A549 (cell line): ENCODE results near the gene PAX3. TPM values are rescaled to one million over a fixed set of nuclear protein-coding genes. Genes with fewer than 3 reads are reported as not detected.

Experiments
- ATAC-seq, 2 experiments: fragments of 200-7000 bp in 1 of 2; fragments of >200 bp in 1 of 2; cut with Nextera tagmentation in 1 of 2; cut with Tn5 transposase in 1 of 2; 3 replicates each; pipeline versions ENCODE4 v1.8.0 to v1.9.1; 2018 to 2020; ENCODE audit warnings: mild to moderate bottlenecking in 1 of 2, moderate library complexity in 1 of 2
- CTCF ChIA-PET: fragments of 300-600 bp; sonication (Branson Sonifier 250); formaldehyde crosslinking; extraction: SDS; loops from one replicate; lab custom pipeline; 2021; ENCODE audit warnings: antibody characterized with exemption, inconsistent platforms; lab: Yijun Ruan, JAX
- POLR2A ChIA-PET: fragments of 350-600 bp; formaldehyde crosslinking; extraction: SDS; loops from one replicate; lab custom pipeline; 2021; ENCODE audit warnings: antibody characterized with exemption, inconsistent platforms; lab: Yijun Ruan, JAX
- DNase-seq, 2 experiments: peaks; one replicate each; pipeline versions ENCODE4 v3.0.0 to v3.0.0-alpha.2; 2011 to 2016; ENCODE audit warnings: low read depth in 1 of 2, low spot score in 1 of 2
- FAIRE-seq: peaks from 2 replicates; lab custom pipeline; 2011; peaks lifted over from hg19 to GRCh38; lab: Jason Lieb, UNC
- H3K27ac ChIP-seq, 2 experiments: fragments of >200 bp; sonication (Bioruptor Twin); formaldehyde crosslinking; 3 replicates each; pipeline ENCODE4 v1.5.1; 2016 to 2017
- H3K4me1 ChIP-seq: fragments of >200 bp; sonication (Bioruptor Twin); formaldehyde crosslinking; 3 replicates; pipeline ENCODE4 v1.6.1; 2016
- H3K4me2 ChIP-seq: fragments of >200 bp; sonication (Bioruptor Twin); formaldehyde crosslinking; 3 replicates; pipeline ENCODE4 v1.6.1; 2016
- H3K4me3 ChIP-seq: fragments of >200 bp; sonication (Bioruptor Twin); formaldehyde crosslinking; 3 replicates; pipeline ENCODE4 v1.5.1; 2016
- H3K9me3 ChIP-seq: fragments of >200 bp; sonication (Bioruptor Twin); formaldehyde crosslinking; 3 replicates; pipeline ENCODE4 v1.6.1; 2016
- CBX2 ChIP-seq: fragments of 200-600 bp; sonication (generic); IDR thresholded peaks from 2 replicates; pipeline ENCODE4 v1.6.1; 2016; ENCODE audit warnings: low read depth, mild to moderate bottlenecking, borderline replicate concordance
- CBX8 ChIP-seq: fragments of 200-600 bp; sonication (generic); IDR thresholded peaks from 2 replicates; pipeline ENCODE4 v1.6.1; 2016
- CHD2 ChIP-seq: fragments of 150-350 bp; IDR thresholded peaks from 2 replicates; pipeline ENCODE4 v1.6.1; 2014; ENCODE audit warnings: low read length; ENCODE audit not compliant: partially characterized antibody
- EHF ChIP-seq: fragments of 250-450 bp; sonication (Bioruptor Pico); IDR thresholded peaks from 2 replicates; pipeline ENCODE4 v1.5.0; 2020; ENCODE audit warnings: mild to moderate bottlenecking
- EP300 ChIP-seq, 2 experiments: fragments of >200 bp; sonication (Bioruptor Twin); formaldehyde crosslinking; IDR thresholded peaks; 2 replicates in 1 of 2; 3 replicates in 1 of 2; pipeline ENCODE4 v1.6.1; 2016 to 2017
- FOSB ChIP-seq: fragments of 250-450 bp; sonication (Bioruptor Pico); IDR thresholded peaks from 2 replicates; pipeline ENCODE4 v1.5.0; 2020; ENCODE audit warnings: mild to moderate bottlenecking, moderate library complexity
- FOSL2 ChIP-seq, 2 experiments: fragments of 450-650 bp in 1 of 2; fragments of >200 bp in 1 of 2; sonication (Bioruptor Twin) in 1 of 2; formaldehyde crosslinking; IDR thresholded peaks; 2 replicates each; pipeline versions ENCODE4 v1.5.0 to v1.6.1; 2016 to 2020; ENCODE audit warnings: mild to moderate bottlenecking in 1 of 2, moderate library complexity in 1 of 2
- FOXS1 ChIP-seq: fragments of 250-450 bp; sonication (Bioruptor Pico); IDR thresholded peaks from 2 replicates; pipeline ENCODE4 v1.5.0; 2020; ENCODE audit warnings: mild to moderate bottlenecking, moderate library complexity
- HOXB13 ChIP-seq: fragments of 250-450 bp; sonication (Bioruptor Pico); IDR thresholded peaks from 2 replicates; pipeline ENCODE4 v1.5.0; 2020; ENCODE audit warnings: low read depth, mild to moderate bottlenecking, moderate library complexity
- HOXB5 ChIP-seq: fragments of 250-450 bp; sonication (Bioruptor Pico); IDR thresholded peaks from 2 replicates; pipeline ENCODE4 v1.5.0; 2020; ENCODE audit warnings: mild to moderate bottlenecking, moderate library complexity
- JUNB ChIP-seq: fragments of >200 bp; sonication (Bioruptor Twin); formaldehyde crosslinking; IDR thresholded peaks from 2 replicates; pipeline ENCODE4 v1.6.1; 2016
- KDM5A ChIP-seq: fragments of 200-600 bp; sonication (generic); IDR thresholded peaks from 2 replicates; pipeline ENCODE4 v1.6.1; 2016; ENCODE audit warnings: antibody characterized with exemption, mild to moderate bottlenecking
- MAZ ChIP-seq: fragments of 150-350 bp; IDR thresholded peaks from 2 replicates; pipeline ENCODE4 v1.6.1; 2014; ENCODE audit warnings: antibody characterized with exemption, low read depth, low read length, borderline replicate concordance
- NFE2L2 ChIP-seq: fragments of 150-350 bp; conservative IDR thresholded peaks from 2 replicates; pipeline ENCODE4 v1.6.1; 2014; ENCODE audit warnings: low read length
- POLR2A ChIP-seq: IDR thresholded peaks from 2 replicates; pipeline ENCODE4 v1.6.1; 2012; ENCODE audit warnings: mild to moderate bottlenecking, low read length
- RAD21 ChIP-seq, 2 experiments: fragments of >200 bp in 1 of 2; sonication (Bioruptor Twin) in 1 of 2; formaldehyde crosslinking in 1 of 2; IDR thresholded peaks in 1 of 2; conservative IDR thresholded peaks in 1 of 2; 2 replicates in 1 of 2; 3 replicates in 1 of 2; pipeline ENCODE4 v1.6.1; 2012 to 2018; ENCODE audit warnings: inconsistent platforms in 1 of 2
- RCOR1 ChIP-seq: fragments of 150-350 bp; IDR thresholded peaks from 2 replicates; pipeline ENCODE4 v1.6.1; 2014; ENCODE audit warnings: antibody characterized with exemption, low read length, low read depth
- ZFP36 ChIP-seq: fragments of 450-650 bp; IDR thresholded peaks from 2 replicates; pipeline ENCODE4 v1.6.1; 2014; ENCODE audit warnings: borderline replicate concordance; ENCODE audit not compliant: partially characterized antibody
- WGBS: methylation state at CpG from one replicate; pipeline ENCODE4 v1.1.6; 2017; ENCODE audit errors: missing lambda C conversion rate; 5-methylcytosine and 5-hydroxymethylcytosine counted together
- polyA plus RNA-seq, 4 experiments: library from polyadenylated mRNA; depleted of rRNA in 3 of 4; stranded (reverse); fragments of >200 nt; fragmentation: RNase III in 1 of 4; extraction: RNeasy Plus Mini Kit Qiagen cat#74134 plus additional on column Dnase treatment in 1 of 4; gene quantifications; 2 replicates in 3 of 4; 3 replicates in 1 of 4; pipeline ENCODE4 v1.2.3, GENCODE V29; 2011 to 2017
- TF ChIP-seq, protein P1 (sequence below): fragments of 250-450 bp; sonication (Bioruptor Pico); IDR thresholded peaks from 2 replicates; pipeline ENCODE4 v1.5.0; 2020; ENCODE audit warnings: low read depth, mild to moderate bottlenecking, moderate library complexity
- TF ChIP-seq, protein P2 (sequence below): IDR thresholded peaks from 2 replicates; pipeline ENCODE4 v1.6.1; 2012

The PAX3 gene
- polyA plus RNA-seq, 2 of the 4 experiments (the other 2 are of a cell fraction): not detected

DNA sequence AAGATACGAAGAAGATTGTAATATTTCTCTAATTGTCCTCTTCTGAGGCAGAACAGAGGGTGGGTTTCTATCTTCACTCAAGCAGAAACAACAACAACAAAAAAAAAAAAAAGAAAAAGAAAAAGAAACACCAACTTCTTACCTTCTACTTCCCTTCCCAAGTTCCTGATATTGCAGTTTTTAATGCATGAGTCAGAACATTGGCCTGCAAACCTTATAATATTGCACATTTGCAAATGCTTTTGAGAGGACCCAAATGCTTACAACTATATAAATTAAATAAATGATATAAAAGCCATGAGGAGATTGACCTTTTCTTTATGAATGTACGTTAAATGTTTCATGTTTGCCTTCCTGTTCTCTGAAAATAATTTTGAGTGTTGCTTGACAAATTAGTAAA, 37.3 kb downstream of the PAX3 start:
- WGBS: 0% methylated on average over 2 of the region's 2 CpGs
- CTCF ChIA-PET: no interaction called here
- H3K27ac ChIP-seq: no peak overlapping the region

DNA sequence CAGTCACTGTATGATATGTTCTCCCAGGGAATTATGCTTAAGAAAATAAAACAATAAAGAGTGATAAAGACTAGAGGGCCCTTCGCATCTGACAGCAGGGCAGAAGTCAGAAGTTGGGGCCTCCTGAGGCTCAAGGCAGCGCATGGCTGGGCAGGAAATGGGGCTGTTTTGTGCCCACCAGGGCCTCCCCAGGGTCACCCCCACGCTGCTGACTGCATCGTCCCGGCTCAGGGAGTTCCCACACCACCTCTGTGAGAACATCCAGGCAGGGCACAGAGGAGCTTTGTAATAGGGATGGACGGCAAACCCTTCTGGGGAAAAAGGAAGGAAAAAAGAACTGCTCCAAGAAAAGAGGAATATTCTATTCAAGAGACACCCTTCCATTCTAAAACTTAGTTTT, 41.2 kb downstream of the PAX3 start:
- POLR2A ChIA-PET: no interaction called here
- no peak overlapping the region for H3K4me2 ChIP-seq
- WGBS: 24% methylated on average over 6 of the region's 6 CpGs

More for the DNA sequence above, 37.3 kb downstream of the PAX3 start:
- H3K9me3 ChIP-seq: no peaks in the 10 kb centered on the region
- FAIRE-seq (no peak), DNase-seq (no peak)
- TF ChIP-seq POLR2A (no peak), MAZ (no peak), KDM5A (no peak), EP300 (IDR thresholded peaks at IDR 0.05) (no peak), NFE2L2 (no peak)
- TF ChIP-seq, all 56 proteins: peak for 0
- Histone ChIP-seq H3K4me1 (no peaks in the 10 kb centered on the region), H3K4me2 (no peak overlapping the region), H3K4me3 (no peak overlapping the region)
- POLR2A ChIA-PET: no interaction called here
- ATAC-seq: no peak

DNA sequence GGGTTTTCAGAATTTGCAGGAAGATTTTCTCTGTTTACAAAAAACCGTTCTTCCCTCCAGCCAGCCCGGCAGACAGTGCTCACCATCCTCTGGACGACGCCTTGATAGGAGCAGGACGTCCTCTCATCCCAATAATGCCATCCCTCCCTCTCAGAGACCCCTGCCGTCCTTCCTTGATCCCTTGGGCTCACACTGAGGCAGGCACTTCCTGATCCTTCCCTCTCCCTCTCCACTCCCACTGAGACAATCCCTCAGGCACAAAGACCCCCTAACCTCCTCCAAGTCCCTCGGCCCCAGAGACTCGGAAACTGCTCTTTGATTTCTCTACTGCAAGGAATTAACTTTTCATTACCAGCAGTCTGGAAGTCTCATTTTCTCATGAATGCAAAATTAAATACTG, 42.5 kb downstream of the PAX3 start:
- Histone ChIP-seq H3K4me2 (no peak overlapping the region), H3K4me3 (no peak overlapping the region), H3K27ac (no peak overlapping the region)
- TF ChIP-seq CBX8 (no peak), CHD2 (no peak), JUNB (no peak), FOXS1 (CRISPR knock-in tag) (no peak), ZFP36 (no peak)
- TF ChIP-seq, protein P1, sequence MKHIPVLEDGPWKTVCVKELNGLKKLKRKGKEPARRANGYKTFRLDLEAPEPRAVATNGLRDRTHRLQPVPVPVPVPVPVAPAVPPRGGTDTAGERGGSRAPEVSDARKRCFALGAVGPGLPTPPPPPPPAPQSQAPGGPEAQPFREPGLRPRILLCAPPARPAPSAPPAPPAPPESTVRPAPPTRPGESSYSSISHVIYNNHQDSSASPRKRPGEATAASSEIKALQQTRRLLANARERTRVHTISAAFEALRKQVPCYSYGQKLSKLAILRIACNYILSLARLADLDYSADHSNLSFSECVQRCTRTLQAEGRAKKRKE (CRISPR knock-in tag): no peak
- TF ChIP-seq, all 56 proteins: peak for 0
- no peak for DNase-seq
- H3K4me1 ChIP-seq: no peaks in the 10 kb centered on the region
- H3K9me3 ChIP-seq: no peaks in the 10 kb centered on the region
- ATAC-seq: no peak
- 2% methylated on average over 8 of the region's 8 CpGs for WGBS
- CTCF ChIA-PET: no interaction called here
- POLR2A ChIA-PET: no interaction called here
- no peak for FAIRE-seq

More for the DNA sequence above, 41.2 kb downstream of the PAX3 start:
- no peak for DNase-seq
- ATAC-seq: no peak
- CTCF ChIA-PET: no interaction called here
- no peak for FAIRE-seq
- H3K9me3 ChIP-seq: no peaks in the 10 kb centered on the region
- H3K27ac ChIP-seq: no peak overlapping the region
- no peaks in the 10 kb centered on the region for H3K4me1 ChIP-seq
- no peak for TF ChIP-seq CBX2
- TF ChIP-seq ZFP36: no peak
- TF ChIP-seq RCOR1: no peak
- TF ChIP-seq RAD21 (conservative IDR thresholded peaks at IDR 0.05 in 1 of 2, IDR thresholded peaks at IDR 0.05 in 1 of 2): no peak
- TF ChIP-seq, protein P2, sequence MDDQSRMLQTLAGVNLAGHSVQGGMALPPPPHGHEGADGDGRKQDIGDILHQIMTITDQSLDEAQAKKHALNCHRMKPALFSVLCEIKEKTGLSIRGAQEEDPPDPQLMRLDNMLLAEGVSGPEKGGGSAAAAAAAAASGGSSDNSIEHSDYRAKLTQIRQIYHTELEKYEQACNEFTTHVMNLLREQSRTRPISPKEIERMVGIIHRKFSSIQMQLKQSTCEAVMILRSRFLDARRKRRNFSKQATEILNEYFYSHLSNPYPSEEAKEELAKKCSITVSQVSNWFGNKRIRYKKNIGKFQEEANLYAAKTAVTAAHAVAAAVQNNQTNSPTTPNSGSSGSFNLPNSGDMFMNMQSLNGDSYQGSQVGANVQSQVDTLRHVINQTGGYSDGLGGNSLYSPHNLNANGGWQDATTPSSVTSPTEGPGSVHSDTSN: no peak
- no peak for TF ChIP-seq HOXB13 (CRISPR knock-in tag)
- TF ChIP-seq FOSL2 (IDR thresholded peaks at IDR 0.05): no peak
- TF ChIP-seq FOSL2 (CRISPR knock-in tag; IDR thresholded peaks at IDR 0.05): no peak
- TF ChIP-seq EHF (CRISPR knock-in tag): no peak
- no peak overlapping the region for H3K4me3 ChIP-seq

DNA sequence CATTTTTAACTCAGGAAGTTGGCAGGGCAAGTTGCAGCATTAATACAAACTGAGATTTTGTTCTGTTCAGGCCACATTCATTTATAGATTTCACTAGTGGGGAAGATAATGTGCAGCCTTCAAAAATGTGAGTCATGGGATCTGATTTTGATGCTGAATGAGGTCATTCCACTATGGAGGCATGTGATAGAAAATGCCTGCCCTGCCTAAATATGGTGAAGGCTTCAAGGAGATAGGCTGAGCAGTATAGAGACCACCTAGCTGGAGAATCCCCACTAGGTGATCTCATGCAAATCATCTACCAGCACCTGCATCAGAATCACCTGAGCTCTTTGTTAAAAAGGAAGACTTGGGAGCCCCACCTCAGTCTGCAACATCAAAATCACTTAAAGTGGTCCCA, 43.7 kb downstream of the PAX3 start:
- TF ChIP-seq HOXB5 (no peak), FOSB (CRISPR knock-in tag) (no peak), ZFP36 (no peak), JUNB (no peak)
- TF ChIP-seq, all 56 proteins: peak for 0
- ChIA-PET POLR2A (no interaction called here), CTCF (no interaction called here)
- no peak overlapping the region for H3K27ac ChIP-seq
- FAIRE-seq (no peak), ATAC-seq (no peak), DNase-seq (no peak)
- H3K9me3 ChIP-seq: no peaks in the 10 kb centered on the region
- no peaks in the 10 kb centered on the region for H3K4me1 ChIP-seq
- no peak overlapping the region for H3K4me3 ChIP-seq
- no peak overlapping the region for H3K4me2 ChIP-seq
